Endothelial cell of umbilical vein (primary cell): ENCODE data around the gene ASB7. TPM values are rescaled to one million over a fixed set of nuclear protein-coding genes. Genes with fewer than 3 reads are reported as not detected.

Experiments
- BruUV-seq: library from RNA; stranded (reverse); fragments of 400-500 nt; replicated peaks from 2 replicates; lab custom pipeline; 2021; lab: Mats Ljungman, UMichigan
- CTCF ChIA-PET: fragments of 300-600, 350-600 bp; sonication (Branson Sonifier 250); formaldehyde crosslinking; loops from one replicate; lab custom pipeline; 2021; ENCODE audit warnings: antibody characterized with exemption, inconsistent platforms; lab: Charles Lee
- POLR2A ChIA-PET: fragments of 300-600, 350-600 bp; sonication (Branson Sonifier 250); formaldehyde crosslinking; loops from one replicate; lab custom pipeline; 2021; ENCODE audit warnings: antibody characterized with exemption, inconsistent platforms; lab: Charles Lee
- DNase-seq: peaks from one replicate; pipeline ENCODE4 v3.0.0-alpha.2; 2011; ENCODE audit warnings: low read depth, low spot score
- FAIRE-seq: peaks from 2 replicates; lab custom pipeline; 2011; peaks lifted over from hg19 to GRCh38; lab: Jason Lieb, UNC
- H2AFZ ChIP-seq: 2 replicates; pipeline ENCODE4 v1.6.0; 2012; ENCODE audit warnings: low read depth, low read length, control low read depth, inconsistent platforms
- H3K27ac ChIP-seq: 2 replicates; pipeline ENCODE4 v1.5.1; 2011; ENCODE audit warnings: low read depth, mild to moderate bottlenecking, control low read depth, low read length, moderate library complexity; ENCODE audit not compliant: insufficient read depth
- H3K27me3 ChIP-seq, 2 experiments: 2 replicates each; pipeline versions ENCODE4 v1.6.0 to v1.6.1; 2011; ENCODE audit warnings: low read length in 2 of 2, mixed read lengths in 1 of 2; ENCODE audit not compliant: control insufficient read depth in 2 of 2, insufficient read depth in 2 of 2
- H3K36me3 ChIP-seq, 2 experiments: 2 replicates in 1 of 2; 3 replicates in 1 of 2; pipeline ENCODE4 v1.5.1; 2011; ENCODE audit warnings: low read length in 2 of 2, mild to moderate bottlenecking in 1 of 2, moderate library complexity in 1 of 2; ENCODE audit not compliant: control insufficient read depth in 2 of 2, insufficient read depth in 2 of 2; ENCODE audit errors: extremely low read depth in 1 of 2
- H3K4me1 ChIP-seq: 3 replicates; pipeline ENCODE4 v1.5.1; 2011; ENCODE audit warnings: mild to moderate bottlenecking, low read length; ENCODE audit not compliant: control insufficient read depth, insufficient read depth; ENCODE audit errors: extremely low read depth
- H3K4me2 ChIP-seq: 2 replicates; pipeline ENCODE4 v1.6.1; 2011; ENCODE audit warnings: low read length, control low read depth, mixed read lengths; ENCODE audit not compliant: insufficient read depth
- H3K4me3 ChIP-seq, 3 experiments: fragments of 200-600 bp in 1 of 3; sonication (generic), shearing (Covaris generic) in 1 of 3; replicated peaks in 1 of 3; 2 replicates each; pipeline ENCODE4 v1.5.1; 2011 to 2016; ENCODE audit warnings: control low read depth in 3 of 3, low read length in 3 of 3, mild to moderate bottlenecking in 2 of 3, inconsistent platforms in 1 of 3, low read depth in 1 of 3, moderate library complexity in 1 of 3; ENCODE audit not compliant: insufficient read depth in 1 of 3
- H3K79me2 ChIP-seq: 2 replicates; pipeline ENCODE4 v1.6.0; 2012; ENCODE audit warnings: low read length, inconsistent platforms; ENCODE audit not compliant: control insufficient read depth, insufficient read depth
- H3K9ac ChIP-seq: replicated peaks from 2 replicates; pipeline ENCODE3; 2011; ENCODE audit warnings: low read length, control low read depth; ENCODE audit not compliant: insufficient read depth; ENCODE audit errors: extremely low read depth
- H3K9me1 ChIP-seq: replicated peaks from 3 replicates; pipeline ENCODE4 v1.6.0; 2011; ENCODE audit warnings: mild to moderate bottlenecking, low read length; ENCODE audit not compliant: control insufficient read depth, insufficient read depth; ENCODE audit errors: extremely low read depth
- H3K9me3 ChIP-seq: replicated peaks from 2 replicates; pipeline ENCODE4 v1.5.1; 2012; ENCODE audit warnings: low read length, inconsistent platforms; ENCODE audit not compliant: control insufficient read depth, insufficient read depth
- H4K20me1 ChIP-seq: replicated peaks from 2 replicates; pipeline ENCODE3; 2011; ENCODE audit warnings: mild to moderate bottlenecking, low read length; ENCODE audit not compliant: control insufficient read depth, insufficient read depth; ENCODE audit errors: extremely low read depth
- EZH2 ChIP-seq: IDR thresholded peaks from 2 replicates; pipeline ENCODE4 v1.6.1; 2012; ENCODE audit warnings: borderline replicate concordance, low read depth, mild to moderate bottlenecking, moderate library complexity, low read length, inconsistent platforms; ENCODE audit not compliant: severe bottlenecking
- FOS ChIP-seq: IDR thresholded peaks from 2 replicates; pipeline ENCODE4 v1.6.1; 2011; ENCODE audit warnings: mild to moderate bottlenecking, low read length, moderate library complexity, borderline replicate concordance; ENCODE audit not compliant: insufficient read depth
- GATA2 ChIP-seq: IDR thresholded peaks from 2 replicates; pipeline ENCODE4 v1.7.0; 2011; ENCODE audit warnings: low read depth, mild to moderate bottlenecking, moderate library complexity, mixed read lengths, low read length; ENCODE audit not compliant: insufficient read length, insufficient read depth
- JUN ChIP-seq: IDR thresholded peaks from 2 replicates; pipeline ENCODE4 v1.6.1; 2011; ENCODE audit warnings: borderline replicate concordance, low read depth; ENCODE audit not compliant: insufficient read length, insufficient read depth
- MYC ChIP-seq: IDR thresholded peaks from one replicate; pipeline ENCODE4 v1.6.1; 2011; ENCODE audit warnings: mild to moderate bottlenecking, low read depth, low read length
- POLR2A ChIP-seq: IDR thresholded peaks from 2 replicates; pipeline ENCODE4 v1.6.1; 2012; ENCODE audit warnings: low read depth, mild to moderate bottlenecking, control low read depth, low read length
- dilution Hi-C: fragments of 300-500 bp; cut with MboI; formaldehyde crosslinking; loops from one replicate; pipeline ENCODE4 v1.15.0; 2019; ENCODE audit warnings: low sequenced_read_pairs; ENCODE audit not compliant: extremely low pct_ligation_motif_present
- intact Hi-C: fragments of 100-400 bp; cut with micrococcal nuclease; formaldehyde crosslinking; loops from one replicate; pipeline ENCODE4 v1.10.0; 2022
- polyA plus RNA-seq, 4 experiments: library from polyadenylated mRNA; depleted of rRNA in 3 of 4; stranded (reverse) in 3 of 4; unstranded in 1 of 4; fragments of >200 nt; gene quantifications; 2 replicates each; pipeline versions ENCODE4 v1.2.1 to v1.2.3, GENCODE V29; 2011 to 2012; ENCODE audit warnings: missing spikeins in 1 of 4
- total RNA-seq: library from RNA; stranded (reverse); gene quantifications from 2 replicates; pipeline ENCODE4 v1.2.3, GENCODE V29; 2021
- TF ChIP-seq, protein P1 (sequence below), 2 donors: IDR thresholded peaks; 1 replicate in 1 of 2; 2 replicates in 1 of 2; pipeline ENCODE4 v1.5.1; 2011; ENCODE audit warnings: low read length in 2 of 2, mild to moderate bottlenecking in 2 of 2, moderate library complexity in 2 of 2, control low read depth in 1 of 2, inconsistent platforms in 1 of 2, low read depth in 1 of 2; ENCODE audit not compliant: insufficient read depth in 1 of 2; ENCODE audit errors: extremely low read depth in 1 of 2
- TF ChIP-seq, protein P2 (sequence below): IDR thresholded peaks from 2 replicates; pipeline ENCODE4 v1.6.1; 2011; ENCODE audit not compliant: insufficient read depth, insufficient read length

ASB7 gene
- total and polyA plus RNA-seq, 2 donors (not counting 3 experiments of a cell fraction or from before 2014, with no cell fraction given), result 6.8 to 13.3 TPM

DNA sequence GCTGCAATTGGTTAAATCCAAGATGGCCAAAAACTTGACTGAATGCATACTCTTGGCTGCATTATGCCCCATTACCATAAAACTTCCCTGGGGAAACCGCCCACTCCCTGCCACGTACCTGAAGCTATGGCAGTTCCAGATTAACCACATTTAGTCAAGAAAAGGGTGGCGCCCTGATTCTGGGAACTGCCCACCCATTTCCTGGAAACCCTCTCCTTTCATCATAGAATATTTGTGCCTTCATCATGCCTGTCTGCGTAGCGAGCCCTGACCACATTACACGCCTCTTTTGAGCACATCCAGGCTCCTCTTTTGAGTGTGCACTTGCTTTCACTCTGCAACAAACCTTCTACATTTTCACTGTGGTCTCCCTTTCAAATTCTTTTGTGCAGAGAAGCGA lies 5.6 kb upstream of the ASB7 start:
- peaks cover 88% of the 10 kb centered on the region for H3K79me2 ChIP-seq
- POLR2A ChIA-PET, result no interaction called here

DNA sequence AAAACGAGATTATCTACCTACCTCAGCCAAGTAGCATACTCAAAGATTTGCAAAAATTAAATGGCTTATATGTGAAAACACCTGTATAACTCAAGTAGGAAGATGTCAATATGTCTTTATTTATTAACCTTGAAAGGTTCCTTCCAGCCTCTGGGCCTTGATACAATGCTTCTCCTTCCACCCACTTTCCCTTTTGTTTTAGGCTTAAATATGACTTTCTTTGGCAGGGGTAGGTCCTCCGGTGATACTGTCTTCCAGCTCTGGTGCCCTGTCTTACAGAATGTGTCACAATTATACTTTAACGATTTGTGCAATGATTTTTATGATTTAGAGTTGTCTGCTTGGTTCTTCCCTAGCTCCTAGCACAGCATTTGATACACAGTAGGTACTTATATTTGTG lies 4.5 kb upstream of the ASB7 start:
- H3K27me3 ChIP-seq, result no peaks in the 10 kb centered on the region
- TF ChIP-seq, protein P1, sequence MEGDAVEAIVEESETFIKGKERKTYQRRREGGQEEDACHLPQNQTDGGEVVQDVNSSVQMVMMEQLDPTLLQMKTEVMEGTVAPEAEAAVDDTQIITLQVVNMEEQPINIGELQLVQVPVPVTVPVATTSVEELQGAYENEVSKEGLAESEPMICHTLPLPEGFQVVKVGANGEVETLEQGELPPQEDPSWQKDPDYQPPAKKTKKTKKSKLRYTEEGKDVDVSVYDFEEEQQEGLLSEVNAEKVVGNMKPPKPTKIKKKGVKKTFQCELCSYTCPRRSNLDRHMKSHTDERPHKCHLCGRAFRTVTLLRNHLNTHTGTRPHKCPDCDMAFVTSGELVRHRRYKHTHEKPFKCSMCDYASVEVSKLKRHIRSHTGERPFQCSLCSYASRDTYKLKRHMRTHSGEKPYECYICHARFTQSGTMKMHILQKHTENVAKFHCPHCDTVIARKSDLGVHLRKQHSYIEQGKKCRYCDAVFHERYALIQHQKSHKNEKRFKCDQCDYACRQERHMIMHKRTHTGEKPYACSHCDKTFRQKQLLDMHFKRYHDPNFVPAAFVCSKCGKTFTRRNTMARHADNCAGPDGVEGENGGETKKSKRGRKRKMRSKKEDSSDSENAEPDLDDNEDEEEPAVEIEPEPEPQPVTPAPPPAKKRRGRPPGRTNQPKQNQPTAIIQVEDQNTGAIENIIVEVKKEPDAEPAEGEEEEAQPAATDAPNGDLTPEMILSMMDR (IDR thresholded peaks at IDR 0.05; ENCODE audit: extremely low read depth in 1 of 2, insufficient read depth in 1 of 2, low read depth in 1 of 2, low read length in 2 of 2), result no peak
- TF ChIP-seq JUN (no peak), FOS (no peak), EZH2 (no peak), POLR2A (no peak), GATA2 (no peak), MYC (no peak)
- TF ChIP-seq, protein P2, sequence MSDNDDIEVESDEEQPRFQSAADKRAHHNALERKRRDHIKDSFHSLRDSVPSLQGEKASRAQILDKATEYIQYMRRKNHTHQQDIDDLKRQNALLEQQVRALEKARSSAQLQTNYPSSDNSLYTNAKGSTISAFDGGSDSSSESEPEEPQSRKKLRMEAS, result no peak
- H3K9ac ChIP-seq, result no peak overlapping the region
- no peaks in the 10 kb centered on the region for H3K9me1 ChIP-seq
- dilution Hi-C loops, result no loop called here
- H3K4me2 ChIP-seq, result no peak overlapping the region
- H3K79me2 ChIP-seq, result peaks cover 80% of the 10 kb centered on the region
- POLR2A ChIA-PET, result no interaction called here
- intact Hi-C loops, result no loop called here
- CTCF ChIA-PET, result interaction anchor here (1.0 to 1.2 kb wide), 2 partner anchors 25 to 248 kb away, joined by 3 to 4 read pairs; no protein-coding TSS in a partner anchor
- no peaks in the 10 kb centered on the region for H3K36me3 ChIP-seq
- H4K20me1 ChIP-seq, result peaks cover 1% of the 10 kb centered on the region
- no TSS peak for BruUV-seq
- no peak overlapping the region for H3K4me3 ChIP-seq
- no peaks in the 10 kb centered on the region for H3K9me3 ChIP-seq
- peaks cover 8% of the 10 kb centered on the region for H3K4me1 ChIP-seq
- no peak overlapping the region for H2AFZ ChIP-seq
- DNase-seq (no peak), FAIRE-seq (no peak)
- no peak overlapping the region for H3K27ac ChIP-seq

More for the DNA sequence above, 5.6 kb upstream of the ASB7 start:
- no peaks in the 10 kb centered on the region for H3K9me1 ChIP-seq
- peaks cover 8% of the 10 kb centered on the region for H3K4me1 ChIP-seq
- no peak overlapping the region for H2AFZ ChIP-seq
- intact Hi-C loops (no loop called here), dilution Hi-C loops (no loop called here)
- no peaks in the 10 kb centered on the region for H3K9me3 ChIP-seq
- H3K4me3 ChIP-seq, result no peak overlapping the region
- no peak overlapping the region for H3K27ac ChIP-seq
- no peak for TF ChIP-seq GATA2
- H3K9ac ChIP-seq, result no peak overlapping the region
- DNase-seq, result no peak
- no peak for FAIRE-seq
- H3K27me3 ChIP-seq, result no peaks in the 10 kb centered on the region
- H4K20me1 ChIP-seq, result peaks cover 2% of the 10 kb centered on the region
- no peak overlapping the region for H3K4me2 ChIP-seq
- no TSS peak for BruUV-seq
- no peaks in the 10 kb centered on the region for H3K36me3 ChIP-seq
- CTCF ChIA-PET, result interaction anchor here (0.7 to 2.5 kb wide), 2 partner anchors 24 to 410 kb away, joined by 3 to 8 read pairs; no protein-coding TSS in a partner anchor
